HepG2 (cell line): ENCODE results near the gene ZBTB9. TPM values are rescaled to one million over a fixed set of nuclear protein-coding genes. Genes with fewer than 3 reads are reported as not detected.

Experiments
- FUBP1 ChIP-seq: sonication (generic); formaldehyde crosslinking; IDR thresholded peaks from 2 replicates; pipeline ENCODE4 v1.5.1; 2020; ENCODE audit warnings: missing genetic modification reagents, mild to moderate bottlenecking, borderline replicate concordance
- GATAD1 ChIP-seq: IDR thresholded peaks from 2 replicates; pipeline ENCODE4 v1.6.1; 2016; ENCODE audit warnings: missing genetic modification reagents, missing compliant biosample characterization
- GTF3A ChIP-seq: sonication (generic); formaldehyde crosslinking; conservative IDR thresholded peaks from 2 replicates; pipeline ENCODE4 v1.4.0; 2020; ENCODE audit warnings: mild to moderate bottlenecking, missing genetic modification reagents
- HES4 ChIP-seq: sonication (generic); formaldehyde crosslinking; IDR thresholded peaks from 2 replicates; pipeline ENCODE4 v1.9.0; 2021; ENCODE audit warnings: mild to moderate bottlenecking, missing genetic modification reagents, borderline replicate concordance
- HIVEP1 ChIP-seq: sonication (generic); formaldehyde crosslinking; IDR thresholded peaks from 2 replicates; pipeline ENCODE4 v1.4.0; 2020; ENCODE audit warnings: mild to moderate bottlenecking, missing genetic modification reagents
- HMGXB3 ChIP-seq: sonication (generic); formaldehyde crosslinking; IDR thresholded peaks from 2 replicates; pipeline ENCODE4 v1.4.0; 2020; ENCODE audit warnings: missing genetic modification reagents, borderline replicate concordance
- HOXA5 ChIP-seq: sonication (generic); formaldehyde crosslinking; IDR thresholded peaks from 2 replicates; pipeline ENCODE4 v1.4.0; 2020; ENCODE audit warnings: missing genetic modification reagents
- JUND ChIP-seq: sonication (generic); formaldehyde crosslinking; IDR thresholded peaks from 2 replicates; pipeline ENCODE4 v1.8.0; 2022; ENCODE audit warnings: mild to moderate bottlenecking, missing genetic modification reagents
- MAFF ChIP-seq: IDR thresholded peaks from 2 replicates; pipeline ENCODE4 v1.6.1; 2011; ENCODE audit warnings: low read depth, low read length, improper control_type of control experiment
- MLLT10 ChIP-seq: sonication (generic); formaldehyde crosslinking; IDR thresholded peaks from 2 replicates; pipeline ENCODE4 v1.4.0; 2020; ENCODE audit warnings: missing genetic modification reagents
- MXI1 ChIP-seq: IDR thresholded peaks from 3 replicates; pipeline ENCODE4 v1.6.1; 2012; ENCODE audit warnings: low read depth, low read length, inconsistent platforms, borderline replicate concordance
- NRL ChIP-seq: sonication (generic); formaldehyde crosslinking; IDR thresholded peaks from 2 replicates; pipeline ENCODE4 v1.5.0; 2020; ENCODE audit warnings: missing genetic modification reagents, mild to moderate bottlenecking, moderate library complexity, borderline replicate concordance
- PLRG1 ChIP-seq: fragments of 450-650 bp; conservative IDR thresholded peaks from 2 replicates; pipeline ENCODE4 v1.6.1; 2016
- SNAPC2 ChIP-seq: sonication (generic); formaldehyde crosslinking; IDR thresholded peaks from 2 replicates; pipeline ENCODE4 v1.8.1; 2022; ENCODE audit warnings: mild to moderate bottlenecking, missing genetic modification reagents
- STAT5B ChIP-seq: sonication (generic); formaldehyde crosslinking; IDR thresholded peaks from 2 replicates; pipeline ENCODE4 v1.4.0; 2020; ENCODE audit warnings: missing genetic modification reagents
- SYNCRIP ChIP-seq: fragments of 200-400 bp; formaldehyde crosslinking; IDR thresholded peaks from 2 replicates; pipeline ENCODE4 v1.6.1; 2018; ENCODE audit warnings: mild to moderate bottlenecking, low read depth, low read length; ENCODE audit not compliant: insufficient read depth
- TBL1XR1 ChIP-seq: fragments of 150-350 bp; IDR thresholded peaks from 2 replicates; pipeline ENCODE4 v1.6.1; 2014; ENCODE audit warnings: borderline replicate concordance, low read length; ENCODE audit not compliant: partially characterized antibody
- ZEB1 ChIP-seq: IDR thresholded peaks from 2 replicates; pipeline ENCODE4 v1.6.1; 2012; ENCODE audit warnings: mild to moderate bottlenecking, low read depth, inconsistent platforms; ENCODE audit not compliant: insufficient replicate concordance
- ZNF30 ChIP-seq: sonication (generic); formaldehyde crosslinking; IDR thresholded peaks from 2 replicates; pipeline ENCODE4 v1.5.0; 2020; ENCODE audit warnings: mild to moderate bottlenecking, missing genetic modification reagents
- ZNF331 ChIP-seq: sonication (generic); formaldehyde crosslinking; IDR thresholded peaks from 2 replicates; pipeline ENCODE4 v1.4.0; 2020; ENCODE audit warnings: missing genetic modification reagents
- ZNF777 ChIP-seq: sonication (generic); formaldehyde crosslinking; IDR thresholded peaks from 2 replicates; pipeline ENCODE4 v1.4.0; 2020; ENCODE audit warnings: missing genetic modification reagents
- ZNF781 ChIP-seq: sonication (generic); formaldehyde crosslinking; IDR thresholded peaks from 2 replicates; pipeline ENCODE4 v1.5.1; 2020; ENCODE audit warnings: borderline replicate concordance, mild to moderate bottlenecking, missing genetic modification reagents; ENCODE audit errors: not compliant biosample characterization
- ZSCAN22 ChIP-seq: sonication (generic); formaldehyde crosslinking; IDR thresholded peaks from 2 replicates; pipeline ENCODE4 v1.4.0; 2020; ENCODE audit warnings: mild to moderate bottlenecking, missing genetic modification reagents
- polyA plus RNA-seq, 8 experiments: library from polyadenylated mRNA; depleted of rRNA in 3 of 8; stranded (reverse) in 7 of 8; unstranded in 1 of 8; fragments of >200 nt; fragmentation: Illumina TruSeq in 4 of 8; extraction: Trizol in 4 of 8; gene quantifications; 2 replicates each; pipeline versions ENCODE4 v1.2.1 to v1.2.3, GENCODE V29; 2011 to 2016; ENCODE audit warnings: low read depth in 4 of 8, missing spikeins in 1 of 8, mixed read lengths in 1 of 8; ENCODE audit not compliant: insufficient read depth in 1 of 8
- total RNA-seq, 5 experiments: library from RNA; depleted of rRNA; stranded (reverse); fragments of >200 nt; fragmentation: Illumina TruSeq; extraction: Trizol; gene quantifications; 2 replicates each; pipeline ENCODE4 v1.2.3, GENCODE V29; 2016; ENCODE audit warnings: low read depth in 1 of 5

The ZBTB9 gene
- total and polyA plus RNA-seq, 2 of the 13 experiments (the other 11 are each of a cell fraction or from before 2014, with no cell fraction given) = 5.3 to 9.2 TPM

- TF ChIP-seq ZNF781 (CRISPR knock-in tag) (peak; percentile 20), GTF3A (no peak), NRL (peak; percentile 78; the same call in 1 of the 2 replicates), MAFF (no peak), STAT5B (CRISPR knock-in tag) (no peak), HMGXB3 (CRISPR knock-in tag) (peak; percentile 74; the same call in 1 of the 2 replicates), ZSCAN22 (CRISPR knock-in tag) (no peak), SYNCRIP (no peak), HES4 (CRISPR knock-in tag) (no peak), MLLT10 (CRISPR knock-in tag) (no peak), HOXA5 (CRISPR knock-in tag) (peak; percentile 38; the same call in 1 of the 2 replicates), SNAPC2 (CRISPR knock-in tag) (0 out of 2 replicates have a peak, but pooled peaks have one; percentile 1), ZNF30 (CRISPR knock-in tag) (no peak), ZNF331 (CRISPR knock-in tag) (peak; percentile 21; the same call in 1 of the 2 replicates), GATAD1 (CRISPR knock-in tag) (peak; percentile 79), PLRG1 (no peak), JUND (CRISPR knock-in tag) (no peak), MXI1 (peak; percentile 70; the same call in 1 of the 3 replicates), HIVEP1 (CRISPR knock-in tag) (no peak), FUBP1 (no peak), ZEB1 (no peak), TBL1XR1 (no peak), ZNF777 (CRISPR knock-in tag) (no peak; the same call in 1 of the 2 replicates)
Measured at GRCh38 chr6:33425668-33426577, 28.5 kb upstream of the ZBTB9 start (continued).
